ENCODE measurements around the gene FRMPD4.
"Not testable (repeated sequence)": the region's sequence is repeated elsewhere in the genome, so short reads cannot be mapped to it uniquely, and the experiment has no call there.

FRMPD4 gene

GRCh38 chrX:12440246-12440645, 302.0 kb downstream of the FRMPD4 start:
- no peak for DNase-seq (ENCODE audit: low read depth)

- DNase-seq (ENCODE audit: low read depth) = peak; percentile 90
Measured at GRCh38 chrX:12441381-12442128, 303.3 kb downstream of the FRMPD4 start.

- no peak for DNase-seq (ENCODE audit: low read depth)
Measured at GRCh38 chrX:12443534-12444098, 305.3 kb downstream of the FRMPD4 start.

- DNase-seq (ENCODE audit: low read depth) = peak; percentile 70
Measured at GRCh38 chrX:12446342-12447075, 308.2 kb downstream of the FRMPD4 start.

- DNase-seq (ENCODE audit: low read depth) = peak; percentile 91
Measured at GRCh38 chrX:12447448-12448064, 309.3 kb downstream of the FRMPD4 start.

GRCh38 chrX:12452268-12452667, 314.0 kb downstream of the FRMPD4 start:
- no peak for DNase-seq (ENCODE audit: low read depth)

- DNase-seq (ENCODE audit: low read depth) = no peak
Measured at GRCh38 chrX:12460929-12461328, 322.7 kb downstream of the FRMPD4 start.

- DNase-seq (ENCODE audit: low read depth) = no peak
Measured at GRCh38 chrX:12463052-12463451, 324.8 kb downstream of the FRMPD4 start.

GRCh38 chrX:12463873-12464272, 325.6 kb downstream of the FRMPD4 start:
- DNase-seq (ENCODE audit: low read depth) = no peak

- no peak for DNase-seq (ENCODE audit: low read depth)
Measured at GRCh38 chrX:12467321-12467720, 329.0 kb downstream of the FRMPD4 start.

- DNase-seq (ENCODE audit: low read depth) = peak; percentile 3
Measured at GRCh38 chrX:12469296-12469695, 331.0 kb downstream of the FRMPD4 start.

GRCh38 chrX:12471061-12471460, 332.8 kb downstream of the FRMPD4 start:
- no peak for DNase-seq (ENCODE audit: low read depth)

GRCh38 chrX:12480956-12481355, 342.7 kb downstream of the FRMPD4 start:
- DNase-seq (ENCODE audit: low read depth) = no peak

- DNase-seq (ENCODE audit: low read depth) = peak; percentile 5
Measured at GRCh38 chrX:12488220-12488619, 349.9 kb downstream of the FRMPD4 start.

GRCh38 chrX:12488771-12489170, 350.5 kb downstream of the FRMPD4 start:
- no peak for DNase-seq (ENCODE audit: low read depth)

- no peak for DNase-seq (ENCODE audit: low read depth)
Measured at GRCh38 chrX:12489341-12489740, 351.1 kb downstream of the FRMPD4 start.

- DNase-seq (ENCODE audit: low read depth) = no peak
Measured at GRCh38 chrX:12494400-12495138, 356.3 kb downstream of the FRMPD4 start.

- DNase-seq (ENCODE audit: low read depth) = no peak
Measured at GRCh38 chrX:12496343-12496742, 358.1 kb downstream of the FRMPD4 start.

- no peak for DNase-seq (ENCODE audit: low read depth)
Measured at GRCh38 chrX:12497832-12498591, 359.7 kb downstream of the FRMPD4 start.

GRCh38 chrX:12505127-12505526, 366.9 kb downstream of the FRMPD4 start:
- DNase-seq (ENCODE audit: low read depth) = no peak

GRCh38 chrX:12515384-12515783, 377.1 kb downstream of the FRMPD4 start:
- DNase-seq (ENCODE audit: low read depth) = not testable (repeated sequence)
